Measurements from ENCODE around the gene DIP2C.

DIP2C gene

GRCh38 chr10:359093-359492 is 330.4 kb downstream of the DIP2C start:
- Histone ChIP-seq H3K27ac (no peak overlapping the region), H3K27me3 (replicated peaks) (no peaks in the 10 kb centered on the region), H3K36me3 (replicated peaks) (peaks cover 14% of the 10 kb centered on the region), H3K4me3 (ENCODE audit: low read depth, low read length) (no peak overlapping the region)
- DNase-seq, result no peak
- in situ Hi-C loops (cut with HindIII; ENCODE audit: low pct_ligation_motif_present, low sequenced_read_pairs), result no loop called here
- no peak for TF ChIP-seq CTCF (IDR thresholded peaks at IDR 0.05; ENCODE audit: low read depth, low read length, missing control alignments)

- Histone ChIP-seq H3K27me3 (replicated peaks) (no peaks in the 10 kb centered on the region), H3K4me3 (ENCODE audit: low read depth, low read length) (no peak overlapping the region), H3K36me3 (replicated peaks) (peaks cover 10% of the 10 kb centered on the region), H3K27ac (no peak overlapping the region)
- no peak for DNase-seq
- in situ Hi-C loops (cut with HindIII; ENCODE audit: low pct_ligation_motif_present, low sequenced_read_pairs), result no loop called here
- TF ChIP-seq CTCF (IDR thresholded peaks at IDR 0.05; ENCODE audit: low read depth, low read length, missing control alignments), result no peak
These were observed 332.1 kb downstream of the DIP2C start for GRCh38 chr10:357201-357950.

- H3K27me3 ChIP-seq (replicated peaks), result no peaks in the 10 kb centered on the region
- H3K4me3 ChIP-seq (ENCODE audit: low read depth, low read length), result no peak overlapping the region
- H3K27ac ChIP-seq, result no peak overlapping the region
- TF ChIP-seq CTCF (IDR thresholded peaks at IDR 0.05; ENCODE audit: low read depth, low read length, missing control alignments), result no peak
- DNase-seq, result no peak
- H3K36me3 ChIP-seq (replicated peaks), result peaks cover 8% of the 10 kb centered on the region
- in situ Hi-C loops (cut with HindIII; ENCODE audit: low pct_ligation_motif_present, low sequenced_read_pairs), result no loop called here
These were observed 333.0 kb downstream of the DIP2C start for GRCh38 chr10:356452-356851.

GRCh38 chr10:354901-355617 is 334.4 kb downstream of the DIP2C start:
- H3K36me3 ChIP-seq (replicated peaks), result peaks cover 8% of the 10 kb centered on the region
- DNase-seq, result no peak
- TF ChIP-seq CTCF (IDR thresholded peaks at IDR 0.05; ENCODE audit: low read depth, low read length, missing control alignments), result no peak
- H3K27ac ChIP-seq, result no peak overlapping the region
- no peak overlapping the region for H3K4me3 ChIP-seq (ENCODE audit: low read depth, low read length)
- in situ Hi-C loops (cut with HindIII; ENCODE audit: low pct_ligation_motif_present, low sequenced_read_pairs), result no loop called here
- H3K27me3 ChIP-seq (replicated peaks), result no peaks in the 10 kb centered on the region

GRCh38 chr10:352476-353235 is 336.8 kb downstream of the DIP2C start:
- no peak for TF ChIP-seq CTCF (IDR thresholded peaks at IDR 0.05; ENCODE audit: low read depth, low read length, missing control alignments)

More at GRCh38 chr10:352476-353235, 336.8 kb downstream of the DIP2C start:
- H3K36me3 ChIP-seq (replicated peaks), result peaks cover 9% of the 10 kb centered on the region
- H3K4me3 ChIP-seq (ENCODE audit: low read depth, low read length), result no peak overlapping the region
- in situ Hi-C loops (cut with HindIII; ENCODE audit: low pct_ligation_motif_present, low sequenced_read_pairs), result no loop called here
- H3K27me3 ChIP-seq (replicated peaks), result no peaks in the 10 kb centered on the region
- no peak for DNase-seq
- H3K27ac ChIP-seq, result no peak overlapping the region

Measured in brain microvascular endothelial cell (primary cell).